Left ventricle myocardium inferior (tissue), 1 donor: Measurements from ENCODE around the gene CARD19. TPM values are rescaled to one million over a fixed set of nuclear protein-coding genes. Genes with fewer than 3 reads are reported as not detected.

ENCODE experiments used
- DNase-seq: peaks from one replicate; pipeline ENCODE4 v3.0.0-alpha.2; 2020
- H3K27ac ChIP-seq: fragments of 200-600 bp; replicated peaks from 2 replicates; pipeline ENCODE4 v1.8.0; 2021
- H3K27me3 ChIP-seq: fragments of 200-600 bp; 2 replicates; pipeline ENCODE4 v1.8.0; 2021; ENCODE audit warnings: low read depth
- H3K36me3 ChIP-seq: fragments of 200-600 bp; 2 replicates; pipeline ENCODE4 v1.8.0; 2021
- H3K4me1 ChIP-seq: fragments of 200-600 bp; 2 replicates; pipeline ENCODE4 v1.8.0; 2021
- H3K4me3 ChIP-seq: fragments of 200-600 bp; 2 replicates; pipeline ENCODE4 v1.8.0; 2021; ENCODE audit warnings: mild to moderate bottlenecking, moderate library complexity
- H3K9me3 ChIP-seq: fragments of 200-600 bp; replicated peaks from 2 replicates; pipeline ENCODE4 v1.8.0; 2021
- CTCF ChIP-seq: fragments of 200-600 bp; IDR thresholded peaks from 2 replicates; pipeline ENCODE4 v1.8.0; 2021; ENCODE audit warnings: antibody characterized with exemption, mild to moderate bottlenecking, borderline replicate concordance
- intact Hi-C: fragments of 100-400 bp; cut with micrococcal nuclease; formaldehyde crosslinking; loops from one replicate; pipeline ENCODE4 v1.11.0; 2022
- total RNA-seq: library from RNA; stranded (reverse); fragmentation: NEBNext Ultra II Directional; extraction: Animal tissue kit (Norgen Biotek cat#: 25700); gene quantifications from one replicate; pipeline ENCODE4 v1.2.1, GENCODE V29; 2021
- donor health status: DM: no; HTN: yes; CAD: no; lungs with severe emphysema.

Gene CARD19
- total RNA-seq, 1 donor from 2014 or later, result 35.8 TPM

- DNase-seq, result no peak
- Histone ChIP-seq H3K4me3 (no peak overlapping the region), H3K27me3 (no peaks in the 10 kb centered on the region), H3K36me3 (no peaks in the 10 kb centered on the region), H3K4me1 (no peaks in the 10 kb centered on the region), H3K9me3 (no peaks in the 10 kb centered on the region), H3K27ac (no peak overlapping the region)
- intact Hi-C loops, result loop anchor here (10.0 kb wide), 1 partner anchor 150 kb away; no protein-coding TSS in a partner anchor
- TF ChIP-seq CTCF, result peak; percentile 60
These were observed 58.4 kb downstream of the CARD19 start for GRCh38 chr9:93154293-93154903.

- H3K27ac ChIP-seq, result no peak overlapping the region
- no peak for DNase-seq
- no peak overlapping the region for H3K4me3 ChIP-seq
- no peaks in the 10 kb centered on the region for H3K27me3 ChIP-seq
- no peaks in the 10 kb centered on the region for H3K9me3 ChIP-seq
- no peak for TF ChIP-seq CTCF
- intact Hi-C loops, result loop anchor here (10.0 kb wide), 1 partner anchor 149 kb away; no protein-coding TSS in a partner anchor
- no peaks in the 10 kb centered on the region for H3K36me3 ChIP-seq
- H3K4me1 ChIP-seq, result peaks cover 10% of the 10 kb centered on the region
These were observed 59.9 kb downstream of the CARD19 start for GRCh38 chr9:93155716-93156474.

GRCh38 chr9:93156475-93157008, 60.5 kb downstream of the CARD19 start:
- TF ChIP-seq CTCF, result no peak
- Histone ChIP-seq H3K4me1 (peaks cover 16% of the 10 kb centered on the region), H3K27ac (no peak overlapping the region), H3K9me3 (no peaks in the 10 kb centered on the region), H3K36me3 (no peaks in the 10 kb centered on the region), H3K27me3 (no peaks in the 10 kb centered on the region), H3K4me3 (no peak overlapping the region)
- no peak for DNase-seq
- intact Hi-C loops, result loop anchor here (10.0 kb wide), 1 partner anchor 148 kb away; no protein-coding TSS in a partner anchor

- Histone ChIP-seq H3K4me3 (no peak overlapping the region), H3K27ac (no peak overlapping the region), H3K36me3 (no peaks in the 10 kb centered on the region), H3K9me3 (no peaks in the 10 kb centered on the region), H3K4me1 (peaks cover 31% of the 10 kb centered on the region), H3K27me3 (no peaks in the 10 kb centered on the region)
- DNase-seq, result peak; percentile 85
- intact Hi-C loops, result loop anchor here (10.0 kb wide), 1 partner anchor 145 kb away; no protein-coding TSS in a partner anchor
- peak; percentile 99 for TF ChIP-seq CTCF
These were observed 63.8 kb downstream of the CARD19 start for GRCh38 chr9:93159601-93160471.
